ENCODE measurements around the gene NMU.
"Not testable (repeated sequence)": the region's sequence is repeated elsewhere in the genome, so short reads cannot be mapped to it uniquely, and the experiment has no call there.

Gene NMU

DNA sequence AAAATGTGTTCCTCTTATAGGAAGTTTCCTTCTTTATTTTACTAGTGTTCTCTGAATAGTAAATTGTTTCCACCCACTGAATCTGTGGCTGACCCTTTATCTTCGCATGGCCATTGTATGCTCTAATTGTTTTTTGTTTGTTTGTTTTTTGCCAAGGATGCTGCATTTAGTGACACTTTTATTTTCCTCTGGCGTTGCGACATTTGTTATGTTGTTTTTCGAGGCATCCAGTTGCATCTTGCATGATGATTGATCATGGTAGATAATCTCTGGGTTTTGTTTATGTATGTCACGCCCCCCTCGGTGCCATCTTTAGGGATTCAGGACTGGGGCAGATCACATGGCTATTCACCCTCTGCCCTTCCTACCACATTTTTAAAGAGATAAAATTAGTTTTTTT, 2.2 kb downstream of the NMU start:
- TF ChIP-seq, protein P1, sequence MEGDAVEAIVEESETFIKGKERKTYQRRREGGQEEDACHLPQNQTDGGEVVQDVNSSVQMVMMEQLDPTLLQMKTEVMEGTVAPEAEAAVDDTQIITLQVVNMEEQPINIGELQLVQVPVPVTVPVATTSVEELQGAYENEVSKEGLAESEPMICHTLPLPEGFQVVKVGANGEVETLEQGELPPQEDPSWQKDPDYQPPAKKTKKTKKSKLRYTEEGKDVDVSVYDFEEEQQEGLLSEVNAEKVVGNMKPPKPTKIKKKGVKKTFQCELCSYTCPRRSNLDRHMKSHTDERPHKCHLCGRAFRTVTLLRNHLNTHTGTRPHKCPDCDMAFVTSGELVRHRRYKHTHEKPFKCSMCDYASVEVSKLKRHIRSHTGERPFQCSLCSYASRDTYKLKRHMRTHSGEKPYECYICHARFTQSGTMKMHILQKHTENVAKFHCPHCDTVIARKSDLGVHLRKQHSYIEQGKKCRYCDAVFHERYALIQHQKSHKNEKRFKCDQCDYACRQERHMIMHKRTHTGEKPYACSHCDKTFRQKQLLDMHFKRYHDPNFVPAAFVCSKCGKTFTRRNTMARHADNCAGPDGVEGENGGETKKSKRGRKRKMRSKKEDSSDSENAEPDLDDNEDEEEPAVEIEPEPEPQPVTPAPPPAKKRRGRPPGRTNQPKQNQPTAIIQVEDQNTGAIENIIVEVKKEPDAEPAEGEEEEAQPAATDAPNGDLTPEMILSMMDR (conservative IDR thresholded peaks at IDR 0.05; ENCODE audit: control insufficient read depth, insufficient read depth, low read depth, low read length): no peak
- DNase-seq (ENCODE audit: low read depth): no peak
- H3K4me3 ChIP-seq (ENCODE audit: control insufficient read depth, low read depth, low read length): no peak overlapping the region

DNA sequence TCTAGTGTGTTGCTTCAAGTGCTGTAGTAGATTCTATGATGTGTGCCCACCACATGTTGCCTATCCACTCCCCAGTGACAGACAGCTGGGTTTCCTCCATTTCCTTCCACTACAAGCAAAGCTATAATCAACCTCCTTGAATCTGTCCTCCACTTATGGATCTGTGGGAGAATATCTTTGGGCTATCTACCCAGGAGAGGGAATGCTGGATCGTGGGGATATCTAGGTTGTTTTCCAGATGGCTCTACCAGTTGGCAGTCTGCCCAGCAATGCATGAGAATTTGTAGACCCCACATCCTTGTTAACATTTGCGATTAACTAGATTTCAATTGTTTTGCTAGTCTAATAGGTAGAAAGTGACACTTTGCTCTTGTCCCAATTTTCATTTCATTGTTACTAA, 10.3 kb downstream of the NMU start:
- H3K4me3 ChIP-seq (ENCODE audit: control insufficient read depth, low read depth, low read length): no peak overlapping the region
- TF ChIP-seq, protein P1 (conservative IDR thresholded peaks at IDR 0.05; ENCODE audit: control insufficient read depth, insufficient read depth, low read depth, low read length): no peak
- no peak for DNase-seq (ENCODE audit: low read depth)

DNA sequence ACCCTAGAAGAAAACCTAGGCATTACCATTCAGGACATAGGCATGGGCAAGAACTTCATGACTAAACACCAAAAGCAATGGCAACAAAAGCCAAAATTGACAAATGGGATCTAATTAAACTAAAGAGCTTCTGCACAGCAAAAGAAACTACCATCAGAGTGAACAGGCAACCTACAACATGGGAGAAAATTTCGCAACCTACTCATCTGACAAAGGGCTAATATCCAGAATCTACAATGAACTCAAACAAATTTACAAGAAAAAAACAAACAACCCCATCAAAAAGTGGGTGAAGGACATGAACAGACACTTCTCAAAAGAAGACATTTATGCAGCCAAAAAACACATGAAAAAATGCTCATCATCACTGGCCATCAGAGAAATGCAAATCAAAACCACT, 12.0 kb downstream of the NMU start:
- DNase-seq (ENCODE audit: low read depth); H3K4me3 ChIP-seq (ENCODE audit: control insufficient read depth, low read depth, low read length): not testable (repeated sequence)

DNA sequence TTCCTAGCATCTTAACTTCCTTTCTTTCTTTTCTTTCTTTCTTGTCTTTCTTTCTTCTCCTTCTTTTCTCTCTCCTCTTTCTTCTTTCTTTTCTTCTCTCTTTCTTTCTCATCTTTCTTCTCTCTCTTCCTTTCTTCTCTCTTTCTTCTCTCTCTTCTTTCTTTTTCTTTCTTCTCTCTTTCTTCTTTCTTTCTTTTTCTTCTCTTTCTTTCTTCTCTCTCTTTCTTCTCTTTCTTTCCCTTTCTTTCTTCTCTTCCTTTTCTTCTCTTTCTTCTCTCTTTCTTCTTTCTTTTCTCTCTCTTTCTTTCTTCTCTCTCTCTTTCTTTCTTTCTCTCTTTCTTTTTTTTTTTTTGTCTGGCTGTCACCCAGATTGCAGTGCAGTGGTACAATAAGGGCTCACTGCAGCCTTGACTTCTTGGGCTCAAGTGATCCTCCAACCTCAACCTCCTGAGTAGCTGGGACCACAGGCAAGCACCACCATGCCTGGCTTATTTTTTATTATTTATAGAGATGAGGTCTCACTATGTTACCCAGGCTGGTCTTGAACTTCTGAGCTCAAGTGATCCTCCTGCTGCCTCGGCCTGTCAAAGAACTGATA, 17.5 kb downstream of the NMU start:
- TF ChIP-seq, protein P1 (conservative IDR thresholded peaks at IDR 0.05; ENCODE audit: control insufficient read depth, insufficient read depth, low read depth, low read length): no peak
- DNase-seq (ENCODE audit: low read depth): no peak

DNA sequence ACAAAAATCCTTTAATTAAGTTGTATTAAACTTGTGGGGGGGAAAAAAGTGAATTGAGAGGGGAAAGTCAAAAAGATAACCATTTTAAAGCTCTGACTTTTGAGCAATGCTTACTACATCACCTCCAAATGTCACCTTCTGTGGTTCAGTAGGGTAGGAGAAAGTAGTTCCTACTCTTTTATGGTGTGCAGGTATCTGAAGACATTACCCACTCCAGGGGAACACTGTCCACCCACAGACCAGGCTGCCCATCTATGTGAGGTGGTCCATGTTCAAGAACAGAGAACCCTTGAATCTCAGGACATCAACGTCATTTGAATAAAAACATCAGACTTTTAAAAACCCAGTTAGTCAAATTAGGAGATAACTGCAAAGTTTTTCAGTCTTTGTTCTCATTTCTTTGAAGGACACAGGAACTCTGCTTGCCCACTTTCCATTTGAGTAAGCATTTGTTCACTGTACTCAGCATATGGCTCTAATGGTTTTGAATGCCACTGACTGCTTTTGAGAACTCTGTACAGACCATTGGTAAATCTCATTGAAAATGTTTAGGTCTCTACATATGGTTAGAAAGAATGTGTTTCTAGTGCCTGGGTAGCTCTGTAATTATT, 18.4 kb downstream of the NMU start:
- TF ChIP-seq, protein P1 (conservative IDR thresholded peaks at IDR 0.05; ENCODE audit: control insufficient read depth, insufficient read depth, low read depth, low read length): no peak
- no peak overlapping the region for H3K4me3 ChIP-seq (ENCODE audit: control insufficient read depth, low read depth, low read length)
- DNase-seq (ENCODE audit: low read depth): no peak

More for the DNA sequence above, 17.5 kb downstream of the NMU start:
- no peak overlapping the region for H3K4me3 ChIP-seq (ENCODE audit: control insufficient read depth, low read depth, low read length)

DNA sequence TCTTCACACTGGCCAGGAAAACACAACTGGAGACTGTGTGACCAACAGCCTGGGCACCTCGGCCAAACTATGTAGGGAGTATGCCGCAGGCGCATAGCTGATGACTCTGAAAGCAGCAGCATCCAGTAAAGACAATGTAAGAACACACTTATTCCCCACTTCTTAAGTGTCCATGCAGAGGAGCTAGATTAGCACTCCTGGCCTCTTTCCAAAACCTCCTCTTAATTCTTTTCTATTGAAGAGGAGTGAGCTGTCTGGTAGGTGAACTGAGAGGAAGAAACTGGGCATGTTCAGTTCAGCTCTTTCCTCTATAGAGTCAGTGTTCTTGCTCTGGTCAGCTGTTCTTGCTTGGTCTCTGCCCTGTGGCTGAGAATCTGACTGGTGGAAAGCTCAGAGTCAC, 21.1 kb downstream of the NMU start:
- DNase-seq (ENCODE audit: low read depth): no peak
- TF ChIP-seq, protein P1 (conservative IDR thresholded peaks at IDR 0.05; ENCODE audit: control insufficient read depth, insufficient read depth, low read depth, low read length): no peak
- H3K4me3 ChIP-seq (ENCODE audit: control insufficient read depth, low read depth, low read length): no peak overlapping the region

DNA sequence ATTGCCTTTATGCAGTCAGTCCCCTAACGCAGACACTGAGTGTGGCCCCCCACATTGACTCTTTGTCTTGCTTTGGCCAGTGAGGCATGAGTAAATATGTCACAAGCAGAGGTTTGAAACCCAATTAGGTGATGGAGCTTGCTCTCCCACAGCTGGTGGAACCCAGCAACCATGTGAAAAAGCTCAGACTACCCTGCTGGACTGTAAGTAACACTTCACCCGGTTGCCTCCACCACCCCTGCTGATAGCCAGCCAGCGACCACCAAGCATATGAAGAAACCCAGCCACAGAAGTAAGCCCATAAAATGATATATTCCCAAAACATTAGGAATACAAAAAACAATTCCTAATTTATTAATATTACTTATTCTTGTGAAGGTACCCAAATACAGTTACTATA, 22.5 kb downstream of the NMU start:
- TF ChIP-seq, protein P1 (conservative IDR thresholded peaks at IDR 0.05; ENCODE audit: control insufficient read depth, insufficient read depth, low read depth, low read length): no peak
- no peak overlapping the region for H3K4me3 ChIP-seq (ENCODE audit: control insufficient read depth, low read depth, low read length)
- DNase-seq (ENCODE audit: low read depth): no peak
